HL-60 (cell line): ENCODE results near the gene BMP6.

Experiments used
- DNase-seq, 2 experiments: peaks; one replicate each; pipeline ENCODE4 v3.0.0-alpha.2; 2010 to 2020; ENCODE audit warnings: low read depth in 1 of 2, low spot score in 1 of 2
- H3K27ac ChIP-seq: fragments of 250-450 bp; sonication (Bioruptor Pico); replicated peaks from 2 replicates; pipeline ENCODE4 v1.5.1; 2020; ENCODE audit warnings: mild to moderate bottlenecking, moderate library complexity
- H3K27me3 ChIP-seq: fragments of 250-450 bp; sonication (Bioruptor Pico); 2 replicates; pipeline ENCODE4 v1.5.1; 2021; ENCODE audit warnings: mild to moderate bottlenecking, moderate library complexity; ENCODE audit not compliant: insufficient read depth, poor library complexity, severe bottlenecking
- H3K4me3 ChIP-seq: replicated peaks from 2 replicates; pipeline ENCODE4 v1.5.1; 2011; ENCODE audit warnings: mild to moderate bottlenecking, control low read depth, low read length; ENCODE audit not compliant: insufficient read depth
- CTCF ChIP-seq: IDR thresholded peaks from one replicate; pipeline ENCODE4 v1.5.1; 2011; ENCODE audit warnings: low read length, control low read depth, inconsistent platforms; ENCODE audit not compliant: insufficient read depth
- GABPA ChIP-seq: IDR thresholded peaks from 2 replicates; pipeline ENCODE4 v1.6.1; 2012; ENCODE audit warnings: low read depth
- POLR2AphosphoS5 ChIP-seq: IDR thresholded peaks from 2 replicates; pipeline ENCODE4 v1.6.1; 2012; ENCODE audit warnings: low read depth
- REST ChIP-seq: IDR thresholded peaks from 2 replicates; pipeline ENCODE4 v1.6.1; 2012; ENCODE audit warnings: low read depth; ENCODE audit not compliant: insufficient replicate concordance
- SPI1 ChIP-seq: IDR thresholded peaks from 2 replicates; pipeline ENCODE4 v1.6.1; 2012; ENCODE audit warnings: low read depth, mild to moderate bottlenecking, borderline replicate concordance

The BMP6 gene

GRCh38 chr6:7916959-7917358 is 191.1 kb downstream of the BMP6 start:
- TF ChIP-seq CTCF (no peak), POLR2AphosphoS5 (no peak), GABPA (no peak), REST (no peak), SPI1 (no peak)
- Histone ChIP-seq H3K4me3 (no peak overlapping the region), H3K27ac (no peak overlapping the region), H3K27me3 (no peaks in the 10 kb centered on the region)
- no peak for DNase-seq

- Histone ChIP-seq H3K27me3 (no peaks in the 10 kb centered on the region), H3K4me3 (no peak overlapping the region), H3K27ac (no peak overlapping the region)
- TF ChIP-seq CTCF, result no peak
- TF ChIP-seq REST, result no peak
- no peak for TF ChIP-seq SPI1
- TF ChIP-seq POLR2AphosphoS5, result no peak
- no peak for TF ChIP-seq GABPA
- DNase-seq, result no peak
Measured at GRCh38 chr6:7917729-7918128, 191.8 kb downstream of the BMP6 start.

- Histone ChIP-seq H3K4me3 (no peak overlapping the region), H3K27me3 (no peaks in the 10 kb centered on the region), H3K27ac (no peak overlapping the region)
- TF ChIP-seq SPI1, result no peak
- TF ChIP-seq POLR2AphosphoS5, result no peak
- no peak for TF ChIP-seq GABPA
- no peak for TF ChIP-seq REST
- DNase-seq, result no peak
Measured at GRCh38 chr6:7918403-7918802, 192.5 kb downstream of the BMP6 start.

- Histone ChIP-seq H3K4me3 (no peak overlapping the region), H3K27me3 (no peaks in the 10 kb centered on the region), H3K27ac (no peak overlapping the region)
- no peak for DNase-seq
- no peak for TF ChIP-seq CTCF
- no peak for TF ChIP-seq POLR2AphosphoS5
- no peak for TF ChIP-seq REST
- no peak for TF ChIP-seq GABPA
- TF ChIP-seq SPI1, result no peak
Measured at GRCh38 chr6:7919871-7920270, 194.0 kb downstream of the BMP6 start.
